Epithelial cell of esophagus (primary cell): Measurements from ENCODE around the gene PRPF18.

Experiments
- DNase-seq: peaks from one replicate; pipeline ENCODE4 v3.0.0; 2010; ENCODE audit warnings: low read depth
- H3K4me3 ChIP-seq: 2 replicates; pipeline ENCODE4 v1.5.1; 2011; ENCODE audit warnings: mild to moderate bottlenecking, low read length, control low read depth
- TF ChIP-seq, protein P1 (sequence below): IDR thresholded peaks from 2 replicates; pipeline ENCODE4 v1.5.1; 2011; ENCODE audit warnings: low read depth, mild to moderate bottlenecking, low read length, control low read depth, inconsistent platforms; ENCODE audit not compliant: insufficient read depth; ENCODE audit errors: missing control alignments

The PRPF18 gene

GRCh38 chr10:13597909-13598308, 11.1 kb downstream of the PRPF18 start:
- no peak for DNase-seq
- TF ChIP-seq, protein P1, sequence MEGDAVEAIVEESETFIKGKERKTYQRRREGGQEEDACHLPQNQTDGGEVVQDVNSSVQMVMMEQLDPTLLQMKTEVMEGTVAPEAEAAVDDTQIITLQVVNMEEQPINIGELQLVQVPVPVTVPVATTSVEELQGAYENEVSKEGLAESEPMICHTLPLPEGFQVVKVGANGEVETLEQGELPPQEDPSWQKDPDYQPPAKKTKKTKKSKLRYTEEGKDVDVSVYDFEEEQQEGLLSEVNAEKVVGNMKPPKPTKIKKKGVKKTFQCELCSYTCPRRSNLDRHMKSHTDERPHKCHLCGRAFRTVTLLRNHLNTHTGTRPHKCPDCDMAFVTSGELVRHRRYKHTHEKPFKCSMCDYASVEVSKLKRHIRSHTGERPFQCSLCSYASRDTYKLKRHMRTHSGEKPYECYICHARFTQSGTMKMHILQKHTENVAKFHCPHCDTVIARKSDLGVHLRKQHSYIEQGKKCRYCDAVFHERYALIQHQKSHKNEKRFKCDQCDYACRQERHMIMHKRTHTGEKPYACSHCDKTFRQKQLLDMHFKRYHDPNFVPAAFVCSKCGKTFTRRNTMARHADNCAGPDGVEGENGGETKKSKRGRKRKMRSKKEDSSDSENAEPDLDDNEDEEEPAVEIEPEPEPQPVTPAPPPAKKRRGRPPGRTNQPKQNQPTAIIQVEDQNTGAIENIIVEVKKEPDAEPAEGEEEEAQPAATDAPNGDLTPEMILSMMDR = no peak
- no peak overlapping the region for H3K4me3 ChIP-seq

DNA sequence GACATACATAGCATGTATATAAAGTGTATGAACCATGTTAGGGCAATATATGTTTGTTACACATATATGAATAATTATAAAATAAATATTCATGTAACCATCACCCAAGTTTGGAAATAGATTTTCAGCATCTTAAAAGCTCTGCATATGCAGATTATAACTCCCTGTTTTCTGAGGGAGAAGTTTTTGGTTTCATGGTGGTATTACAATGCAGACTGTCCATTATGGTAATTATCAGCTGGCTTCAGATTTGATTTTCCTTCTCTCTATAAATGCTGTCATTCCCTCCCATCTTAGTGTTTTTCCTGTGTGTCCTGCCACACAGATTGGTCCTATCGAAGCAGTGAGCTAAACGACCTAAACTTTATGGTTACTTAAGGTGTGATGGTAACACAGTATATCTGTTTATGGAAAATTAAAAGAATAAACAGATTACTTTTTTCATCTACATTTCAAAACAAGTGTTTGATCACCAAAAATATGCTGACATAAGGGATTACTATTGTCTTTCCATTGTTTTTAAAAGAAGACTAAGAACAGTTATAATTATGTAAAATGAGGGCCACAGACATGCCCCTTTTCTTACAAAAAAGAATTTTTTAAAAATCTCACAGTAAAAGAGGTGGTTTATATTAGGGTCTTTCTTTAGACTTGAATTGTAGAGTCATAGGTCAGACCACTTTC, 17.7 kb downstream of the PRPF18 start:
- no peak for DNase-seq
- no peak overlapping the region for H3K4me3 ChIP-seq
- TF ChIP-seq, protein P1 = no peak

DNA sequence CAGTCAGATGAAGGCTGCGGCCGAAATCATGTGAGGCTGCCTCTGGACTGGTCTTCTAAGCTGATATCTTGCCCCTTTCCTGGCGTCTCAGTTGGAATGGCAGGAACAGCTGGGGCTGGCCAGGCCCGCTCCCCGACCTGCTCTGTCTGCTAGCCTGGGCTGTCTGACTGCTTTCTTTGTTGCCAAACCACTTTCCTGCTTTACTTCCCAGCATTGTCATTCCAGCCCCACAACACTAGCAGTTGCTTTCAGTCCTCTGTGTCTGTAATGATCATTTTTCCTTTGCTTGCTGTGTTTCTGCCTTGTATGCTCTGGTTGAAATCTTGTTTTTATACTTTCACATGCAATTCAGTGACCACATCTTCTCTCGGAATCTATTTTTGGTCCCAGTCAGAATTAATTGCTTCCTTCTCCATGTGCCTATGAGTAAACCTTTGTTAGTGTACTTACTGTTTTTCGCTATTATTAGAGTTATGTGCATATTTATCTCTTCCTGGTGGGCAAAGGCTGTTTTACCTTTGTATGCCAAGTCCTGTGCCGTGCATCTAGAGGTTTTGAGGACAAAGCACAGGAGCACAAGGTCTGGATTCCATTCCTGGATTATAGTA, 21.6 kb downstream of the PRPF18 start:
- H3K4me3 ChIP-seq = no peak overlapping the region
- peak; percentile 37 for DNase-seq
- TF ChIP-seq, protein P1 = no peak

DNA sequence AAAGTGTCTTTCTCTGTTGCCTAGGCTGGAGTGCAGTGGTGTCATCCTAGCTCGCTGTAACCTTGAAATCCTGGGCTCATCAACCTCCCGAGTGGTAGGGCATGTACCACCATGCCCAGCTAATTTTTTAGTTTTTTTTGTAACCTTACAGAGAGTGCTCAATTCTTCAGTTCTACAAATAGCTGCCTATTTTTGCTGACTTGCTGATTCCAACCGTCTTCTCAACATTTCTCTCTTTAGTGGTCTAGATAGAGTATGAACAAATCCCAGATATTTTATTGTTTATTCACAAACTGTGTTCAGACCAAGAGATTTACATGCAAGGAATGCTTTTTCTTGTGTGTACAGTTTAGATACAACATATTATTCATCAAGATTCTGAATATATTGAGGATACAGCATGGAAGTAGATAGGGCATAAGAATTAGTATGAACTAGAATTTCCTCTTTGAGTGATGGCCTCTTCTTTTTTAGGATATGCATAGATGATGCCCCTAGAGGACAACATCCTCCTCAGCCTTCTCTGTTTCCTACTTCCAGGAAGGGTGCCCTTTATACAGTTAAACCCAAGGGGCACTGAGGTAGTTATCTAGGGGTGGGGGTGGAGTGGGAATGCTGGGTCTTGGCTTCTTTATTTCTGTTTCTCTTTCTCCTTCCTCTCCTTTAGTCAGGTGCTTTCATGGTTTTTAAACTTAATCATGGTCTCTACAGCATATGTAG, 26.0 kb downstream of the PRPF18 start:
- no peak for DNase-seq
- TF ChIP-seq, protein P1 = no peak
- no peak overlapping the region for H3K4me3 ChIP-seq

DNA sequence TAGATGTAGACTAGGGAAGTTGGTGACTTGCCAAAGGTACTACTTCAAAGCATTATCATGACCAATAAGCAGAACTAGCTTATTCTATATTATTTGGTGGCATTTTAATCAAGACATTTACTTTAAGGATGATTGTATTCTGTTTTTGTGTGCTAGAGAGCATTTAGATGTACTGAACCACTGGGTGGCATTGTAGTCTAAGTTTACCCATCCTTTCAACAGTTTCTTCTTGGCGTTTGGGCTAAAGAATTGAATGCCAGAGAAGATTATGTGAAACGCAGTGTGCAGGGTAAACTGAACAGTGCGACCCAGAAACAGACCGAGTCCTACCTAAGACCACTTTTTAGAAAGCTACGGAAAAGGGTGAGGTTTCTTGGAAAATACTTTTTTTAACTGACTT, 26.8 kb downstream of the PRPF18 start:
- TF ChIP-seq, protein P1 = peak; percentile 42
- peak; percentile 44 for DNase-seq
- no peak overlapping the region for H3K4me3 ChIP-seq

- TF ChIP-seq, protein P1 = no peak
- no peak overlapping the region for H3K4me3 ChIP-seq
- DNase-seq = peak; percentile 39
Measured at GRCh38 chr10:13614530-13615332, 28.0 kb downstream of the PRPF18 start.
